GM19452 (cell line): Measurements from ENCODE around the gene MYOC.
A peak's percentile ranks its signal among the peaks of the same experiment; 100 is the strongest.

ENCODE experiments used
- ATAC-seq: cut with Tn5 transposase; IDR thresholded peaks from one replicate; pipeline ENCODE4 v1.9.1; 2021; ENCODE audit not compliant: unreplicated experiment

MYOC gene

GRCh38 chr1:171654201-171654941 is 1.9 kb upstream of the MYOC start:
- no peak for ATAC-seq

GRCh38 chr1:171653796-171654195 is 1.3 kb upstream of the MYOC start:
- ATAC-seq = no peak

GRCh38 chr1:171646249-171646560 is 6.3 kb downstream of the MYOC start:
- no peak for ATAC-seq

GRCh38 chr1:171645553-171646248 is 6.8 kb downstream of the MYOC start:
- ATAC-seq = no peak

- peak; percentile 51 for ATAC-seq
Observed at GRCh38 chr1:171644805-171645483, 7.5 kb downstream of the MYOC start.

DNA sequence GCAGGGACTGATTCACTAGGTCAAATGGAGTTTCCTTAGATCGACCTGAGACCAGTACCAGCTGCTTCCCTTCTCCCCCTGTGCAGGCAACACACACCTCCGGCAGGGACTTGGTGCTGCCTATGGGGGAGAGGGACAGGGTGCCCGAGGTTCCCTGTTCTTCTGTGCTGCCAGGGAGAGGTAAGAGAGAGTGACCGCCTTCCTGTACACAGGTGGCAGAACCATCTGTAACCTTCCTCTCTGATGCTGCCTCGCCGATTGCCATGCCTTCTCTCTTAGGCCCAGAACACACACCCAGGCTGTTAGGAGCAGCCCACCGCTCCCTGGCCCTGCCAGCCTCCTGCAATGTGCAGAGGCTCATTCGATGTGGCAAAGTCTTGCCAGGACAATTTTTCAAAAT is 9.3 kb downstream of the MYOC start:
- ATAC-seq = no peak

GRCh38 chr1:171642197-171642596 is 10.3 kb downstream of the MYOC start:
- ATAC-seq = no peak

- no peak for ATAC-seq
Observed at GRCh38 chr1:171641076-171641864, 11.2 kb downstream of the MYOC start.

GRCh38 chr1:171640225-171640624 is 12.3 kb downstream of the MYOC start:
- no peak for ATAC-seq

DNA sequence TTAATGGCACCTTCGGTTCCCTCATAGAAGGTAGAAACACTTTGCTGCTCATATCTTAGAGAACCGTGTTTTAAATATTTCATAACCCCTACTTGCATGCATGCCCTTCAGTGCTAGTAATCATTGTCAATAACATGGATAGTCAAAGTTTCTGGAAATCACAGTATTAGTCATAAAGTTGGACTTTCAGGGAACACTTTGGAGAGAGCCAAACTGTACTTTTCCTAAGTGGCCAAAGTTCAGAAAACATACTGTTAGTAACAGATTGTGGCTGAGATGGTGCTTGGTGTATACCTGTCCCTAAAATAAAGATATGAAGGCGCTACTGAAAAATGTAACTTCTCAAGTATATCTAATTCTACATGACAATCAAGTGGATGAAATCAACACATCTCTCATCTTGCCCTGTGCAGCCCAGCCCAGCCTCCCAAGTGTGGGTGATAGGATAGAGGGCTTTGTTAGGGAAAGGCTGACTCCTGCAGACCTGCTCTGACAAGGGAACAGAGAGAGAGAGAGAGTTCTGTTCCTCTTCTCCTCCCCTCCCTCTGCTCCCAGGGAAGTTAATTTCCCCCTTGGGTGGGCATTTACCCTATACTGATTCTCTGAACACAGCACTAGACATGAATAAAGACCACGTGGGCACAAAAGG is 14.4 kb downstream of the MYOC start:
- ATAC-seq = no peak

DNA sequence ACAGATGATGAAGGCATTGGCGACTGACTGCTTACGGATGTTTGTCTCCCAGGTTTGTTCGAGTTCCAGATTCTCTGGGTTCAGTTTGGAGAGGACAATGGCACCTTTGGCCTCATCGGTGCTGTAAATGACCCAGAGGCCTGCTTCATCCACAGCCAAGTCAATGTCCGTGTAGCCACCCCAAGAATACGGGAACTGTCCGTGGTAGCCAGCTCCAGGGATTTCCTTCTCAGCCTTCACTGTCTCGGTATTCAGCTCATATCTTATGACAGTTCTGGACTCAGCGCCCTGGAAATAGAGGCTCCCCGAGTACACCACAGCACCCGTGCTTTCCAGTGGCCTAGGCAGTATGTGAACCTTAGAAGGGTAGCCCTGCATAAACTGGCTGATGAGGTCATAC is 16.3 kb downstream of the MYOC start:
- no peak for ATAC-seq

DNA sequence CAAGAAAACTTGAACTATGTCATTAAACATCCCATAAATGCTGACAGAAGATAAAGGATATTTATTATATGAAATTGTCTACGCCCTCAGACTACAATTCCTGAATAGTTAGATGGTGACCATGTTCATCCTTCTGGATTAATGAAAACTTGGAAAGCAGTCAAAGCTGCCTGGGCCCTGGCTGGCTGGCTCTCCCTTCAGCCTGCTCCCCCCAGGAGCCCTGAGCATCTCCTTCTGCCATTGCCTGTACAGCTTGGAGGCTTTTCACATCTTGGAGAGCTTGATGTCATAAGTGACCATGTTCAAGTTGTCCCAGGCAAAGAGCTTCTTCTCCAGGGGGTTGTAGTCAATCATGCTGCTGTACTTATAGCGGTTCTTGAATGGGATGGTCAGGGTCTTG is 16.8 kb downstream of the MYOC start:
- no peak for ATAC-seq

- ATAC-seq = no peak
Observed at GRCh38 chr1:171628225-171628624, 24.3 kb downstream of the MYOC start.

DNA sequence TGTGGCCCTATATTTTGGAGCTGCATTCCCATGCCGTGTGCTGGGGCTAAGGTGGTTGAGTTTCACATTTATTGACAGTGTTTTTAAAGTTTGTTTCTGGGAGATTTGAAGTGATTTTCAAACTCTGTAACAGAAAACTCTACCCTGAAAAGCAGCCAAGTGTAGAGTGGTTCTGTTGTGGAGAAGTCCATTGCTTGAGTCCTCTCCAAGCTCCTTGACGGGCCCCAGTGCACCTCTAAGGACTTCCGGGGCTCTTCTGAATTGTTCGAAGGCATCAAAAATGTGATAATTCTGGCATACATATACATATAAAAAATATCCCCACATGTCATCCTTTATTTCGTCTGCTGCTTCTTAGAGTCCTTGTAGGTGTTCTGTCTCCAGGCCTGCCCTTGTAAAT is 25.5 kb downstream of the MYOC start:
- ATAC-seq = no peak

DNA sequence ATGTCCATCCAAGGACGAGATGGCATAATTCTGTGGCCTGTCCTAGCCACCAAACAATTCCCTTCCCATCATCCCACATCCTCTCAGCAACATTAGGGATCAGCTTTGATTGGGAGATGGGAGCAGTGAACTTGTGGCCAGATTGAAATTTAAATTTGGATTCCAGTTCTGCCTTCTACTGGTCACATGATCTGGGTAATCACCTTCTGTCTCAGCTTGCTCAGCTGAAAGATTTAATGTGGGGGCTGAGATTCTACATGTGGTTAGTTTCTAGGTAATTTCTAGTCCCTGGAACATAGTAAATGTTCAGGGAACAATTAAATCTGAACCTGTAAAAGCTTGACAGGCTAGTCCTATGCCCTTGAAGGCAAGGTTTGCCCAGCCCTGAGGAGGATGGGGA is 27.3 kb downstream of the MYOC start:
- no peak for ATAC-seq

- ATAC-seq = no peak
Observed at GRCh38 chr1:171623651-171624331, 28.7 kb downstream of the MYOC start.

DNA sequence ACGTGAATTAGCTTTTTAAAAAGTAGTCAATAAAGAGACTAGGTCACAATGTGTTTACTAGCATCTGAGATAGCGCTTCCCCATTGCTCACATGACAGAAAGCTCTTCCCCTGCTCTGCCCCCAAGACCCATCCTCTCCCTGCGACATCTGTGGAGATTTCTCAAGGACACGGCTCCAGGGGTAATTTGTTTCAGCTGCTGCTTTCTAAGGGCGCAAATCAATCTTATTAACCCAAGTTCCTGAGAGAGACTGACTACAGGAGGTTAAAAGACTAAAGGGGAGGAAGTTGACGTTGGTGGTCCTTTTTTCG is 30.4 kb downstream of the MYOC start, which contains the start of gene MYOCOS:
TSS of gene MYOCOS (plus strand) at position 92 of the 311 bp plus-strand sequence. CDS start 1,641 bp downstream, outside the sequence.
- ATAC-seq = no peak

DNA sequence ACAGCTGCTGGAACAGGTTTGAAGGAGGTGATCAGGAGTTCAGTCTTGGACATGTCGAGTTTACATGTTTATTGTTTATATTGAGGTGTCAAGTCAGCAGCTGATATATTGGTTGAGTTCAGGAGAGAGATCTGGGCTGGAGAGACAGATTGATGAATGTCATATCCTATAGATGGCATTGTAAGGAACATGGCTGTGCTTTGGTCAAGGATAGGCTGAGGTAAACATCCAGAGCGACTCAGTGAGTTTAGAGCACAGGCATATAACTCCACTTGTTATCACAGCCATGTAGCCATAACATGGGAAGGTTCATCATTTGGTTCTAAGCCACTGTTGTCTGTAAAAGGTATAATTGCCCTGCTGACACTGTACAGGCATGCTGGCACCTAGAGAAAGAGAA is 35.9 kb downstream of the MYOC start:
- ATAC-seq = no peak

DNA sequence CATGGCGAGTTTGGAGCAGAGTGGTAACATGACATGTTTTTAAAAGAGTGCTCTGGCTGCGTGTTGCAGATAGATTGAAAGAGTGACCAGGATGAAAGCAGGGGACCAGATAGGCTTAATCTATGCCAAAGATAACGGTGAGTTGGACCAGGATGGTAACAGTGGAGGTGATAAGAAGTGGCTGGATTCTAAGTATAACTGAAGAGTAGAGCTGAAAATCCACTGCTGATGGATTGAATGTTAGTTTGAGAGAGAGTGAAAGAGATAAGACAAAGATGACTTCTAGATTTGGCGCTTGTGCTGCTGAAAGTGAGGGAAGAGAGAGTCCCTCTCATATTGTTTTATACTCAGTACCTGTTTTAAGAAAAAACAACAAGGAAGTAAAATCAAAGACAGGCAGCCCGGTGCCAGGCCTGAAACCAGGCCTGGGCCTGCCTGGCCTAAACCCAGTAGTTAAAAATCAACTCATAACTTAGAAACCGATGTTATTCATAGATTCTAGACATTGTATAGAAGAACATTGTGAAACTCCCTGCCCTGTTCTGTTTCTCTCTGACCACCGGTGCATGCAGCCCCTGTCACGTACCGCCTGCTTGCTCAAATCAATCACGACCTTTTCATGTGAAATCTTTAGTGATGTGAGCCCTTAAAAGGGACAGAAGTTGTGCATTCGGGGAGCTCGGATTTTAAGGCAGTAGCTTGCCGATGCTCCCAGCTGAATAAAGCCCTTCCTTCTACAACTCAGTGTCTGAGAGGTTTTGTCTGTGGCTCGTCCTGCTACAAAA is 37.2 kb downstream of the MYOC start:
- ATAC-seq = peak; percentile 39

DNA sequence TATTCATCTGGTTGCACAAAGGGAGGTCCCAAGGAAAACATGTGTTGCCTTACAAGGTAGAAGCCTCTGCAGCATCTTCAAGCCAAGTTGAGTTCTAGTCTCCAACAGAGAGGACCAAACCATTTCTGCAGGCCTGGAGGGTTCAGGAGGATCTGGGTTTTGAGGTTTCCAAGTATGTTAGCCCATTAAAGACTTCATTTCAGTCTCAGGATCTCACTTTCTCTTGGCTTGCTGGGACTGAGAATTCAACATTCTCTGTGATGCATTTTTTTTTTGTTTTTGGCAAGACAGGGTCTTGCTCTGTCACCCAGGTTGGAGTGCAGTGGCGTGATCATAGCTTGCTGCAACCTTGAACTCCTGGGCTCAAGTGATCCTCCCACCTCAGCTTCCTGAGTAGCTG is 39.2 kb downstream of the MYOC start:
- no peak for ATAC-seq
